ENCODE results near the gene CAMTA1. TPM values are rescaled to one million over a fixed set of nuclear protein-coding genes. Genes with fewer than 3 reads are reported as not detected.

CAMTA1 gene
- total RNA-seq, 1 experiment from 2014 or later: 85.2 TPM

GRCh38 chr1:7629465-7630195 lies 844.4 kb downstream of the CAMTA1 start:
- H3K4me1 ChIP-seq (ENCODE audit: insufficient read depth, low read length, poor library complexity, severe bottlenecking): no peaks in the 10 kb centered on the region
- ChIA-PET CTCF (no interaction called here), POLR2A (ENCODE audit: low non-redundant PET) (no interaction called here)
- intact Hi-C loops (cut with micrococcal nuclease; ENCODE audit: unreplicated experiment): no loop called here
- no peak overlapping the region for H3K4me3 ChIP-seq (ENCODE audit: low read depth, low read length, poor library complexity, severe bottlenecking)
- no TSS peak for BruUV-seq (replicated peaks)
- no peaks in the 10 kb centered on the region for H3K36me3 ChIP-seq (ENCODE audit: insufficient read depth, low read length, poor library complexity, severe bottlenecking)
- no peaks in the 10 kb centered on the region for H3K9me3 ChIP-seq (ENCODE audit: low read depth, low read length, poor library complexity, severe bottlenecking)
- no peak for TF ChIP-seq CTCF (conservative IDR thresholded peaks at IDR 0.05; ENCODE audit: low read depth, low read length)
- no peak for TF ChIP-seq EZH2 (IDR thresholded peaks at IDR 0.05; ENCODE audit: borderline replicate concordance, low read depth, low read length, poor library complexity, severe bottlenecking)
- H3K27ac ChIP-seq (ENCODE audit: low read depth, low read length, poor library complexity, severe bottlenecking): no peak overlapping the region
- peaks cover 62% of the 10 kb centered on the region for H3K27me3 ChIP-seq (replicated peaks; ENCODE audit: insufficient read depth, low read depth, low read length, poor library complexity)
- DNase-seq (ENCODE audit: low spot score): no peak

GRCh38 chr1:7630378-7630777 lies 845.1 kb downstream of the CAMTA1 start:
- no TSS peak for BruUV-seq (replicated peaks)
- ChIA-PET CTCF (no interaction called here), POLR2A (ENCODE audit: low non-redundant PET) (no interaction called here)
- TF ChIP-seq CTCF (conservative IDR thresholded peaks at IDR 0.05; ENCODE audit: low read depth, low read length): no peak
- no peak for TF ChIP-seq EZH2 (IDR thresholded peaks at IDR 0.05; ENCODE audit: borderline replicate concordance, low read depth, low read length, poor library complexity, severe bottlenecking)
- Histone ChIP-seq H3K4me1 (ENCODE audit: insufficient read depth, low read length, poor library complexity, severe bottlenecking) (no peaks in the 10 kb centered on the region), H3K9me3 (ENCODE audit: low read depth, low read length, poor library complexity, severe bottlenecking) (no peaks in the 10 kb centered on the region), H3K4me3 (ENCODE audit: low read depth, low read length, poor library complexity, severe bottlenecking) (no peak overlapping the region), H3K27ac (ENCODE audit: low read depth, low read length, poor library complexity, severe bottlenecking) (no peak overlapping the region), H3K27me3 (replicated peaks; ENCODE audit: insufficient read depth, low read depth, low read length, poor library complexity) (peaks cover 56% of the 10 kb centered on the region), H3K36me3 (ENCODE audit: insufficient read depth, low read length, poor library complexity, severe bottlenecking) (no peaks in the 10 kb centered on the region)
- intact Hi-C loops (cut with micrococcal nuclease; ENCODE audit: unreplicated experiment): no loop called here
- DNase-seq (ENCODE audit: low spot score): no peak

- intact Hi-C loops (cut with micrococcal nuclease; ENCODE audit: unreplicated experiment): no loop called here
- Histone ChIP-seq H3K4me3 (ENCODE audit: low read depth, low read length, poor library complexity, severe bottlenecking) (no peak overlapping the region), H3K4me1 (ENCODE audit: insufficient read depth, low read length, poor library complexity, severe bottlenecking) (no peaks in the 10 kb centered on the region), H3K27ac (ENCODE audit: low read depth, low read length, poor library complexity, severe bottlenecking) (no peak overlapping the region), H3K27me3 (replicated peaks; ENCODE audit: insufficient read depth, low read depth, low read length, poor library complexity) (peaks cover 38% of the 10 kb centered on the region), H3K9me3 (ENCODE audit: low read depth, low read length, poor library complexity, severe bottlenecking) (no peaks in the 10 kb centered on the region), H3K36me3 (ENCODE audit: insufficient read depth, low read length, poor library complexity, severe bottlenecking) (no peaks in the 10 kb centered on the region)
- ChIA-PET POLR2A (ENCODE audit: low non-redundant PET) (no interaction called here), CTCF (no interaction called here)
- no peak for TF ChIP-seq EZH2 (IDR thresholded peaks at IDR 0.05; ENCODE audit: borderline replicate concordance, low read depth, low read length, poor library complexity, severe bottlenecking)
- TF ChIP-seq CTCF (conservative IDR thresholded peaks at IDR 0.05; ENCODE audit: low read depth, low read length): no peak
- no TSS peak for BruUV-seq (replicated peaks)
- no peak for DNase-seq (ENCODE audit: low spot score)
Observed at GRCh38 chr1:7632176-7632575, 846.9 kb downstream of the CAMTA1 start.

All from A673 (cell line).